HT1080 (cell line): ENCODE results near the gene MATN1. TPM values are rescaled to one million over a fixed set of nuclear protein-coding genes. Genes with fewer than 3 reads are reported as not detected.
A peak's percentile ranks its signal among the peaks of the same experiment; 100 is the strongest.

Experiments
- DNase-seq: peaks from one replicate; pipeline ENCODE4 v3.0.0-alpha.2; 2015; ENCODE audit warnings: low read depth
- total RNA-seq: library from RNA; depleted of rRNA; stranded (reverse); fragments of >200 nt; shearing (Covaris generic); gene quantifications from 2 replicates; pipeline ENCODE4 v1.2.3, GENCODE V29; 2014

The MATN1 gene
- total RNA-seq, 1 experiment from 2014 or later, result not detected

- DNase-seq, result no peak
These were observed 3.7 kb downstream of the MATN1 start for GRCh38 chr1:30719406-30720270.

- DNase-seq, result peak; percentile 82
These were observed 4.6 kb downstream of the MATN1 start for GRCh38 chr1:30718636-30719405.

GRCh38 chr1:30718091-30718635 is 5.2 kb downstream of the MATN1 start:
- DNase-seq, result peak; percentile 86

GRCh38 chr1:30716646-30717045 is 6.7 kb downstream of the MATN1 start:
- DNase-seq, result no peak

- DNase-seq, result no peak
These were observed 7.5 kb downstream of the MATN1 start for GRCh38 chr1:30715886-30716285.

- no peak for DNase-seq
These were observed 8.2 kb downstream of the MATN1 start for GRCh38 chr1:30715216-30715615.

GRCh38 chr1:30714536-30715090 is 8.8 kb downstream of the MATN1 start:
- no peak for DNase-seq

- DNase-seq, result no peak
These were observed 9.4 kb downstream of the MATN1 start for GRCh38 chr1:30714025-30714424.

GRCh38 chr1:30713311-30713710 is 10.1 kb downstream of the MATN1 start:
- DNase-seq, result no peak

GRCh38 chr1:30712583-30712982 is 10.8 kb downstream of the MATN1 start:
- no peak for DNase-seq

GRCh38 chr1:30710407-30710806 is 13.0 kb downstream of the MATN1 start:
- no peak for DNase-seq

GRCh38 chr1:30708361-30708728 is 15.0 kb downstream of the MATN1 start:
- peak; percentile 14 for DNase-seq

- DNase-seq, result peak; percentile 57
These were observed 15.7 kb downstream of the MATN1 start for GRCh38 chr1:30707412-30708360.

- DNase-seq, result no peak
These were observed 16.9 kb downstream of the MATN1 start for GRCh38 chr1:30706528-30706927.

- DNase-seq, result no peak
These were observed 17.7 kb downstream of the MATN1 start for GRCh38 chr1:30705698-30706097.

GRCh38 chr1:30704765-30705509 is 18.4 kb downstream of the MATN1 start:
- DNase-seq, result no peak

GRCh38 chr1:30704271-30704670 is 19.1 kb downstream of the MATN1 start:
- no peak for DNase-seq

GRCh38 chr1:30702823-30703222 is 20.6 kb downstream of the MATN1 start:
- no peak for DNase-seq

GRCh38 chr1:30701258-30701633 is 22.1 kb downstream of the MATN1 start:
- DNase-seq, result no peak
